Smooth muscle cell (in vitro differentiated cells): Measurements from ENCODE around the gene DNER. TPM values are rescaled to one million over a fixed set of nuclear protein-coding genes. Genes with fewer than 3 reads are reported as not detected.
"Not testable (repeated sequence)": the region's sequence is repeated elsewhere in the genome, so short reads cannot be mapped to it uniquely, and the experiment has no call there.

Experiments
- DNase-seq: peaks from one replicate; lab custom pipeline; 2025; ENCODE audit not compliant: unreplicated experiment; lab: John Stamatoyannopoulos, UW
- H2AFZ ChIP-seq: fragments of 200-600 bp; sonication (generic); 2 replicates; pipeline ENCODE4 v1.6.0; 2016; ENCODE audit warnings: antibody characterized with exemption, low read depth, mild to moderate bottlenecking
- H3F3A ChIP-seq: fragments of 200-600 bp; sonication (generic); 2 replicates; pipeline ENCODE4 v1.6.0; 2017; ENCODE audit warnings: antibody characterized with exemption, low read depth
- H3K27ac ChIP-seq: fragments of 200-600 bp; sonication (generic); 2 replicates; pipeline ENCODE4 v1.5.1; 2016; ENCODE audit warnings: low read depth, mild to moderate bottlenecking
- H3K27me3 ChIP-seq: fragments of 200-600 bp; sonication (generic); 2 replicates; pipeline ENCODE4 v1.6.1; 2016; ENCODE audit warnings: low read depth, mild to moderate bottlenecking
- H3K36me3 ChIP-seq: fragments of 200-600 bp; sonication (generic); 2 replicates; pipeline ENCODE4 v1.5.1; 2016; ENCODE audit warnings: low read depth
- H3K4me1 ChIP-seq: fragments of 200-600 bp; sonication (generic); 2 replicates; pipeline ENCODE4 v1.5.1; 2016; ENCODE audit warnings: low read depth
- H3K4me2 ChIP-seq: fragments of 200-600 bp; sonication (generic); 2 replicates; pipeline ENCODE4 v1.6.0; 2016; ENCODE audit warnings: mild to moderate bottlenecking
- H3K4me3 ChIP-seq: fragments of 200-600 bp; sonication (generic); 2 replicates; pipeline ENCODE4 v1.5.1; 2016; ENCODE audit warnings: mild to moderate bottlenecking
- H3K79me2 ChIP-seq: fragments of 200-600 bp; sonication (generic); 2 replicates; pipeline ENCODE4 v1.6.0; 2016; ENCODE audit warnings: low read depth, mild to moderate bottlenecking
- H3K9ac ChIP-seq: fragments of 200-600 bp; sonication (generic); 2 replicates; pipeline ENCODE4 v1.6.0; 2016; ENCODE audit warnings: low read depth
- H3K9me3 ChIP-seq: fragments of 200-600 bp; sonication (generic); replicated peaks from 2 replicates; pipeline ENCODE4 v1.5.1; 2016; ENCODE audit warnings: low read depth
- H4K20me1 ChIP-seq: fragments of 200-600 bp; sonication (generic); 2 replicates; pipeline ENCODE4 v1.6.0; 2016; ENCODE audit warnings: low read depth
- CTCF ChIP-seq: fragments of 200-600 bp; sonication (generic); IDR thresholded peaks from 2 replicates; pipeline ENCODE4 v1.5.1; 2017; ENCODE audit warnings: borderline replicate concordance, mild to moderate bottlenecking, antibody characterized with exemption; ENCODE audit not compliant: insufficient read depth, poor library complexity, severe bottlenecking
- WGBS: methylation state at CpG from one replicate; pipeline ENCODE4 v1.1.7; 2016; ENCODE audit warnings: low lambda C conversion rate; 5-methylcytosine and 5-hydroxymethylcytosine counted together
- polyA plus RNA-seq: library from polyadenylated mRNA; unstranded; fragments of >200 nt; fragmentation: Nextera tagmentation; extraction: Ambion mirVana; gene quantifications from 2 replicates; pipeline ENCODE4 v1.2.1, GENCODE V29; 2016
- total RNA-seq: library from RNA; depleted of rRNA; stranded (reverse); fragments of >200 nt; gene quantifications from 2 replicates; pipeline ENCODE4 v1.2.3, GENCODE V29; 2014

DNER gene
- total and polyA plus RNA-seq, 2 experiments from 2014 or later = 0.31 to 0.61 TPM

DNA sequence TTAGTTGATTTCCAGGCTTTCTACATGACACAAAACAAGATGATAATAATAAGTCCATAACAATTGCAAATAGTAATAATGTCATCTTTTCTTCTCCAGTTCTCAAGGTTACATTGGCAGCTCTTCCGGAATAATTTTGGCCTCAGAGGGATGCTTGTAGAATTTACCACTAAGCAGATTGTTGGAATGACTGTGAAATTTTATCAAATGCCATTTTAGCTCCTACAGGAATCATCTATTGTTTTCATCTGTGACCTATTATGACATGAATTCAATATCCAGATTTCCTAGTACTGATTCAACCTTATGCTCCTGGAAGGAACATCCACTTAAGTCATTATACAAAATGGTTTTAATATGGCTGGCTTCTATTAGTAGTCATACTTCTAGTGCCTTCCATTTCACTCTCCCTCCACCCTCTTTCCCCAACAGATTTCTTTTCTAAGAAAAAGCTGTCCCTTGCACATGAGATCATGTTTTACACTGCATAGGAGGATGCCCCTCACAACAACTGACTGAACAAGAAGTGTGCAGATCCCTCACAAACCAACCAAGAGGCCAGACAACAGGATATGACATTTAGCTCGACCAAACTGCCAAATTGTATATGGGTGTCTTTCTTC is 200.0 kb downstream of the DNER start:
- WGBS = 93% methylated on average over 2 of the region's 2 CpGs
- Histone ChIP-seq H4K20me1 (no peaks in the 10 kb centered on the region), H3K4me3 (no peak overlapping the region), H3F3A (no peaks in the 10 kb centered on the region), H3K27me3 (peaks cover 4% of the 10 kb centered on the region), H3K36me3 (no peaks in the 10 kb centered on the region), H3K4me1 (no peaks in the 10 kb centered on the region), H3K4me2 (no peak overlapping the region), H3K27ac (no peak overlapping the region), H3K79me2 (no peaks in the 10 kb centered on the region), H3K9me3 (no peaks in the 10 kb centered on the region), H3K9ac (no peak overlapping the region), H2AFZ (no peak overlapping the region)
- DNase-seq = no peak
- TF ChIP-seq CTCF = no peak

GRCh38 chr2:229511524-229511923 is 202.8 kb downstream of the DNER start:
- no peaks in the 10 kb centered on the region for H4K20me1 ChIP-seq
- no peaks in the 10 kb centered on the region for H3K4me1 ChIP-seq
- no peaks in the 10 kb centered on the region for H3K79me2 ChIP-seq
- no peak overlapping the region for H3K4me3 ChIP-seq
- H3K36me3 ChIP-seq = no peaks in the 10 kb centered on the region
- H2AFZ ChIP-seq = no peak overlapping the region
- no peaks in the 10 kb centered on the region for H3F3A ChIP-seq
- 93% methylated on average over 1 of the region's 1 CpG for WGBS
- no peaks in the 10 kb centered on the region for H3K9me3 ChIP-seq
- no peak overlapping the region for H3K4me2 ChIP-seq
- H3K27me3 ChIP-seq = peaks cover 4% of the 10 kb centered on the region
- no peak overlapping the region for H3K27ac ChIP-seq
- no peak for DNase-seq
- no peak overlapping the region for H3K9ac ChIP-seq
- TF ChIP-seq CTCF = no peak

DNA sequence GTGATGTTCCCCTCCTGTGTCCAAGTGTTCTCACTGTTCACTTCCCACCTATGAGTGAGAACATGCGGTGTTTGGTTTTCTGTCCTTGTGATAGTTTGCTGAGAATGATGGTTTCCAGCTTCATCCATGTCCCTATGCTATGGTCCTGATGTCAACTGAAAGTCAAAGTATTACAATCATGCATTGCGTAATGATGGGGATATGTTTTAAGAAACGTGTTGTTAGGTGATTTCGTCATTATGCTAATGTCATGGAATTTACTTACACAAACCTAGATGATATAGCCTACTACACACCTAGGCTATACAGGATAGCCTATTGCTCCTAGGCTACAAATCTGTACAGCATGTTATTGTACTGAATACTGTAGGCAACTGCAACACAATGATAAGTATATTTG is 207.7 kb downstream of the DNER start:
- not testable (repeated sequence) for H3F3A ChIP-seq, H3K4me3 ChIP-seq, H3K36me3 ChIP-seq, H3K9me3 ChIP-seq, H3K27ac ChIP-seq, H3K27me3 ChIP-seq, H3K4me1 ChIP-seq, H4K20me1 ChIP-seq, H3K79me2 ChIP-seq, H3K9ac ChIP-seq, H3K4me2 ChIP-seq, H2AFZ ChIP-seq, DNase-seq
- WGBS = 95% methylated on average over 4 of the region's 4 CpGs

- Histone ChIP-seq H3K27ac (no peak overlapping the region), H3K9me3 (no peaks in the 10 kb centered on the region), H2AFZ (no peak overlapping the region), H3K4me2 (no peak overlapping the region), H3K4me3 (no peak overlapping the region), H3K36me3 (no peaks in the 10 kb centered on the region), H4K20me1 (no peaks in the 10 kb centered on the region), H3K9ac (no peak overlapping the region), H3K27me3 (no peaks in the 10 kb centered on the region), H3F3A (no peaks in the 10 kb centered on the region), H3K4me1 (no peaks in the 10 kb centered on the region), H3K79me2 (no peaks in the 10 kb centered on the region)
- DNase-seq = no peak
- TF ChIP-seq CTCF = no peak
- WGBS = 87% methylated on average over 2 of the region's 2 CpGs
Observed at GRCh38 chr2:229501051-229501794, 213.1 kb downstream of the DNER start.
